NCI-H524 (cell line): Measurements from ENCODE around the gene CAMTA1.
"Not testable (repeated sequence)": the region's sequence is repeated elsewhere in the genome, so short reads cannot be mapped to it uniquely, and the experiment has no call there.

Experiments used
- DNase-seq, 2 experiments: peaks; one replicate each; lab custom pipeline; 2025; lab: John Stamatoyannopoulos, UW

The CAMTA1 gene

DNA sequence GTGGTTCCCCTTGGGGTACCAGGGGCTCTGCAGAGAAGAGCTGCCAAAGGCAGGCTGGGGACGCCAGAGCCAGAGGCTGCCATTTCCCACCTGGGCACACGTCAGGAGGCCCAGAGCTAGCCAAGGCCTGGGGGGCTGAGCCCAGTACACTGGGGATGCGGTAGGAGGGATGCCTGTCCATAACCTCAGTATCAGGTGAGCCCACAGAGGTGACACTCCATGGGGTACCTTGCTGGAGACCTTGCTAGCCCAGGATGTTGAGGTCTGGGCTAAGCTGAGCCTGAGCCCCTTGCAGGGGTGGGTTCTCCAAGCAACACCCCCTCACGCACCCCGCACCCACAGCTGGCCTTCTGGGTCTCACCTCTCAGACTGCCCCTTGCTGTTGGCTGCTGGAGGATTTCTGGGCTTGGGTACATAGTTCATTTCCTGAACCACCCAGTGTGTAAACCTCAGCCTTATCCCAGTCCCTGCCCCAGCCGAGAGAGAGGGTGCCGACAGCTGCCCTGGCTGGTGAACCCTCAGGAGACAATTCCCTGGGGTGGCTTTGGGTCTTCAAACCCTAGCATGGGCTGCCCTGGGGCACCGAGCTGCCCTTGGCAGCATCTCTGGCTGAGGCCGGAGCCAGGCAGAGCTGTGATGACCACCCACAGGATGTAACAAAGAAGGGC lies 893.4 kb downstream of the CAMTA1 start:
- DNase-seq = no peak

DNA sequence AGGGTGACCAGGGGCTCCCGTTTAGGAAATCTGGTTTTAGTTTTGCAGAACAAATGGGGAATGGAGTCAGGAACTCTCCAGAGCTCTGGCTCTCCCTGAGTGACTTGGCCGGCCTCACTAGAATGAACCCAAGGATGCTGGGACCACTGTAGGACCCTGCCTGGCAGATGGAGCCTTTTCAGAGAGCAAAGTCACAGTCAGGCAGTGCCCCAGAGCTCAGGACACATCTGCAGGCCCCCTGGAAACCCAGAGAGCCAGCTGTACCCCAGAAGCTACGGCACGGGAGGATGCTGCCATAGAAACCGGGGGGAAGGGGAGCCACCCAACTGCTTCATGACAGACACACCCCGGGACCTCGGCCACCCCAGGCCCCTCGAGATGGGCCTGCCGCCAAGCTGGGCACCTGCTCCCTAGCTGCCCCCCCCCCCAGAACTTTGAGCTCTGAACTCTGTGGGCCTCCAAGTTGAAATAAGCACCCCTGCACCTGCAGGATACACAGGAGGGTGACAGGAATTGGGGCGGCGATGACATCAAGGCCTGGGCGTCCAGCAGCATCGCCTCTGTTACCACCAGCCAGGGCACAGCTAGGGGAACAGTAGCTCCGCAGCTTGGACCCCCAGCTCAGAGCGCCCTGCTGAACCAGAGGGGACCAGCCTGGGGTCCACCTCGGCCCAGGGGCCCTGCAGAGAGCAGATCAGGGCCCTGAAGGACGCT lies 894.1 kb downstream of the CAMTA1 start:
- no peak for DNase-seq

GRCh38 chr1:7679873-7680206 lies 894.6 kb downstream of the CAMTA1 start:
- no peak for DNase-seq

DNA sequence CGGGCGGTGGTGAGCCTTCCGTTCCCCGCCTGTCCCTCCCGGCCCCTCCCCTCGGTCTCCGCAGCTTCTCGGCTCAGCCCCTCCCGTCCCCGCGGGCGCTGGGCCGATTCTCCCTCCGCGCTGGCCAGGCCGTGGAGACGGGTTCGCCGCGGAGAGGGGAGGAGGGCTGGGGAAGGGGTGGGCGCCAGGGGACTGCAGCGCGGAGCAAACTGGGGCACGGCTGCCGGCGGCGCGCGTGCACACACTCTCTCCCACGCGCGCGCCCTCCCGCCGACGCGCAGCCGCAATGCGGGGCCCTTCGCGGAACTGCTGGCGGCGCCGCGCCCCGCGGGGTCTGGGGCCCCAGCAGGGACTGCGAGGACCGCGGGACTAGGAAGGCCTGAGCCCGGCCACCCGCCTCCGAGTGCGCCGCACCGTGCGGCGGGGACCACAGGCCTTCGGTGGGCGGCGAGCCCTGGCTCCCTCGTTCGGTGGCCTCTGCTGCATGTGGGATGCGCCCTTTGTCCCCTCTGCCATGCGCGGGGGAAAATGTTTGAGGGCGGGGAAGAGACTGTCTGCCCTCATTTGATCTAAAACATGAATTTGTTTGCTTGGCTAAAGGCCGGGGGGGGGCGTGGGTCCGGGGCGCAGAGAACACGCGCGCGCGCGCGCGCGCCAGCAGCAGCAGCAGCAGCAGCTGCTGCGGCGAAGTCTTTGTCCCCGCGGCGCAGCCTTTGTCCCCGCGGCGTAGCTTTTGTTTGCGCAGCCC lies 895.1 kb downstream of the CAMTA1 start:
- DNase-seq = peak in 1 of 2 experiments; percentile 63

- DNase-seq = no peak
Observed at GRCh38 chr1:7680955-7681268, 895.7 kb downstream of the CAMTA1 start.

- DNase-seq = peak in 1 of 2 experiments; percentile 17
Observed at GRCh38 chr1:7681401-7681800, 896.1 kb downstream of the CAMTA1 start.

GRCh38 chr1:7683521-7683920 lies 898.3 kb downstream of the CAMTA1 start:
- DNase-seq = peak; percentile 51 to 86

DNA sequence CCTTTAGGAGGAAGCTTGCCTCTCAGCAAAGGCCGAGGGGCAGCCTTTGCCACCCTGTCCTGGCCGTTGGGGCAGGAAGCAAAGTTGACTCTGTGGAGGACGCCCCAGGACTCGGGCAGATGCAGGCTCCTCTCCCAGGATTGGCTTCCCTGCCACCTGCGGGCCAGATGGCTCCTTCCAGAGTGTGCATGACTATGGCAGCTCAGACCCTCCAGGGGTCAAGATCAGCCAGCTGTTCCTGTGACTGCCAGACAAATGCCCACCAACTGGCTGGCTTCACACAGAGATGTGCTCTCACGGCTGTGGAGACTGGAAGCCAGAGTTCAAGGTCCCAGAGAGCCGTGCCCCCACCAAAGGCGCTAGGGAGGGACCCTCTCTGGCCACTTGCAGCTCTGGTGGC lies 898.9 kb downstream of the CAMTA1 start:
- peak; percentile 82 to 95 for DNase-seq

DNA sequence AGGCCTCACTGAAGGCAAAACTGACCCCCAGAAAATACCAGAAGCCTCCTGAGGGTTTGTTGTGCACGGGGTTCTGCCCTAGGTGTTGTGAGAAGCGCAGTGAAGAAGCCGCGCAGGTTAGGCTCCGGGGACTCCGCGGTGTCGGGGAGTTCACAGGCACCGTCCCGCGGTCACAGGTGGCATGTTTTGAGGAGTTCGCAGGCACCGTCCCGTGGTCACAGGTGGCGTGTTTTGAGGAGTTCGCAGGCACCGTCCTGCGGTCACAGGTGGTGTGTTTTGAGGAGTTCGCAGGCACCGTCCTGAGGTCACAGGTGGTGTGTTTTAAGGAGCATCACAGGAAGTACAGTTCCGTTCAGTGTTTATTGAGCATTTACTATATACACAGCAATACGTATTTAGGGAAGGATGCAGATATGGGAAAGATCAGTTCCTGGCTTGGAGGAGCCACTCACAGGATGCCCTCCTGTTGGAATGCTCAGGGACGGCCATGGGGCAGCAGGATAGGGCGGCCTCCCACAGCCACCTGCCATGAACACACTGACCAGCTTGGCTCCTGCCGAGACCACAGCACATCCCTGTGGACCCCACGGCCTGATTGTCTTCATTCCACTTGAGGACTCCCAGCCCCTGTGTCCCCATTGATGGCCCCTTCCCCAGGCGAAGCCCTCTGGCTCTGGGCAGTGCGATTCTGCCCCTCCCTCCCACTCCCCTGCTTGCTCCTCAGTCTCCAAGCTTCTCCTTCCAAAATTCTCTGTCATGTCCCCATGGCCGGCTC lies 899.8 kb downstream of the CAMTA1 start:
- no peak for DNase-seq

DNA sequence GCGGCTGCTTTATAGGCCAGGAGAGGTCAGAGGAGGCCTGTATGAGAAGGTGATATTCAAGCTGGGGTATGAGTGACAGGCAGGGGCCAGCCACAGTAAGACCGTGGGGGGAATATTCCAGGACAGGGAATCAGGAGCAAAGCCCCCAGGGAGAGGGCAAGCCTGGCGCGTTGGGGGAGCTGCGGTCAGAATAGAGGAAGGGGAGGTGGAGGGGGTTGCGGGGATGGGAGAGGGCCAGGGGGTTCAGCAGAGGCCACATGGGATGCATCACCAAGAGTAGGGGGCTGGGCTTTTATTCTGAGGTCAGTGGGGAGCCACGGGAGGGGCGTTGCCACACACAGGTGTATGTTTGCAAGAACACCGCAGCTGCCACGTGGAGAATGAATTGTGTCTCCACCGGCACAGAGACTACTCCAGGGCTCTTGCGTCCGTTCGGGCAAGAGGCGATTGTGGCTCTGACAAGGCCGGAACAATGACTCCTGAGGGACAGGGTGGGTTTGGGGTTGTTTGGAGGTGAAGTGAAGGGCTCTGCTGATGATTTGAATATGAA lies 901.1 kb downstream of the CAMTA1 start:
- no peak for DNase-seq

- no peak for DNase-seq
Observed at GRCh38 chr1:7687411-7687810, 902.2 kb downstream of the CAMTA1 start.

GRCh38 chr1:7688659-7689058 lies 903.4 kb downstream of the CAMTA1 start:
- DNase-seq = no peak

DNA sequence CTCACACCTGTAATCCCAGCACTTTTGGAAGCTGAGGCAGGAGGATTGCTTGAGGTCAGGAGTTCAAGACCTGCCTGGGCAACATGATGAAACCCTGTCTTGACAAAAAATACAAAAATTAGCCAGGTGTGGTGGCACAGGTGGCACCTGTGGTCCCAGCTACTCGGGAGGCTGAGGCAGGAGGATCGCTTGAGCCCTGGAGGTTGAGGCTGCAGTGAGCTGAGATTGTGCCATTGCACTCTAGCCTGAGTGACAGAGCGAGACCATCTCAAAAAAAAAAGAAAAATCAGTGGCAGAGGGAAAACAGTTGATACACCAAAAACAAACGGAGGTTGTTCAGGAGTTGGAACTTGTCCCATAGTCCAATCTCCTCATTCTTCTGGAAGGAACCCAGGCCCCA lies 904.1 kb downstream of the CAMTA1 start:
- not testable (repeated sequence) for DNase-seq

DNA sequence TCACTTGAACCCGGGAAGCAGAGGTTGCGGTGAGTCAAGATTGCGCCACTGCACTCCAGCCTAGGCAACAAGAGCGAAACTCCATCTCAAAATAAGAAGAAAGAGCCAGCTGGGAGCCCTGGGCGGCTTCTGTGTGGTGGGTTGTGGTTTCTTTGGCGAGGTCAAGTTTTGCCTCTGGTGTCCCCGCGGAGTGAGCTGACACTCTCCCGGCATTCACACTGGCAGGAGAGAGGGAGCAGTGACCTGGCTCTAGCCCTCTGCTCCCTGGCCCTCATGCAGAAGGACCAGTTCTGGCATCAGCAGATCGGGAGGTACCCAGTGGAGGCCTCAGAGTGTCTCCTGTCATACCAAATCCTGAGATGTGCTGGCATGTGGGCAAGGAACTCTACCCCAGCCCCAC lies 904.8 kb downstream of the CAMTA1 start:
- DNase-seq = no peak

- peak in 1 of 2 experiments; percentile 79 for DNase-seq
Observed at GRCh38 chr1:7690496-7691182, 905.4 kb downstream of the CAMTA1 start.

GRCh38 chr1:7691576-7691975 lies 906.3 kb downstream of the CAMTA1 start:
- DNase-seq = no peak

- no peak for DNase-seq
Observed at GRCh38 chr1:7692005-7692404, 906.8 kb downstream of the CAMTA1 start.

DNA sequence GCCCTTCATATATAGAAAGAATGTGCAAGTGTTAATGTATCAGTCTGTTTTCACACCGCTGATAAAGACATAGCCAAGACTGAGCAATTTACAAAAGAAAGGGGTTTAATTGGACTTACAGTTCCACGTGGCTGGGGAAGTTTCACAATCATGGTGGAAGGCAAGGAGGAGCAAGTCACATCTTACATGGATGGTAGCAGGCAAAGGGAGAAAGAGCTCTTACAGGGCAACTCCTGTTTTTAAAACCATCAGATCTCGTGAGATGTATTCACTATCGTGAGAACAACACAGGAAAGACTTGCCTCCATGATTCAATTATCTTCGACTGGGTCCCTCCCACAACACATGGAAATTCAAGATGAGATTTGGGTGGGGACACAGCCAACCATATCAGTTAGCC lies 907.8 kb downstream of the CAMTA1 start:
- DNase-seq = not testable (repeated sequence)

DNA sequence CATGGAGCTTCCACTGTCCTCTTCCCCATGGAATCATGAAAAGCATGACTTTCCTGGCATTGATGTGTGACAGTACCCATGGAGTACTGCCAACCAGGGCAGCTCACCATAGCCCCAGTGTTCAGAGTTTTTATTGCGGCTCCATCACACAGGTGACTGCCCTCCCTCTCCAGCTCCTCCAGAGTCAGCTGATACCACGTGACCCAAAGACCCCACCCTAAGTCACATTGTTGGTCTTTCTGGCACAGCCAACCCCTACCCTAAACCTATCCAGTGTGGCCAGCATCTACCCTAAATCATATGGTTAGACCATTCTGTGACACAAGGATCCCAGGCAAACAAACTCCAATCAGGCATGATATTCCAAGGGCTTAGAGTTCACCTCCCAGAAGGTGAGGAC lies 908.4 kb downstream of the CAMTA1 start:
- DNase-seq = no peak

DNA sequence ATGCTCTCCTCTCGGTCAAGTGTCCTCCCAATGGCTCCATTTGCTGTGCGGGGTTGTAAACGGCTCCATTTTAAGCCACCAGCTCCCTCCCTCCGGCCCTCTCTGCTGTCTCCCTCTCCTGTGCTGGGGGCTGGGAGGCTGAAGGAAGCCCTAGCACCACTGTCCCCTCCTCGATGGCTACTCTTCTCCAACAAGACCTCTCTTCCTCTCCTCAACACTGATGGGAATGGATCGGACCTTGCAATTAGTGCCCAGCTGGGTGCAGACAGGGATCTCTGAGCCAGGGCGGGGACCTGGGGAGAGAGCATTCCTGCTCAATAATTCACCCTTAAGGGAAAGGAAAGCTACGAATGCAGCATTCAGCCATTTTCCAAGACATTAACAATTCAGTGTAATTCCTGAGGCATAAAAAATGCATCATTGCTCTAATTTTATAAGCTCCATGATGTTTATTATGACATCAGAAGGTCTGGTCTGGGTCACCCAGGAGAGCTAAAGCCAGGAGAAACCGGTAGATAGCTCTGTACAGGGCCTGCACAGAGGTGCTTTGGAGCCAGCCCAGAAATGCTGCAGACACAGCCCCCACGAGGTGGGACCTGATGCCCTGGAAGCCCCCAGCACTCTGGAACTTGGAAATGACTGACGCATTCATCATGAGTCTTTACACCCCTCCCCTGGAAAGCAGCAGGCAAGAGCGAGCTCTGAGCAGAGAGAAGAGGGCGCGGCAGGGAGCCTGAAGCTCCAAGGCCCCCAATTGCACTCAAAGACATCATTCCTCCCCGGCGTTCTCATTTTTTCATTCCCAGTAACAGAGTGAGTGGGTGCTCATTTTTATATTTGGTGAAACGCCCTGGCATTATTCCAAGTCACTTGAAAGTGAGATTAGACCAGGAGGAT lies 909.6 kb downstream of the CAMTA1 start:
- DNase-seq = peak in 1 of 2 experiments; percentile 16
